H9 (cell line): ENCODE measurements around the gene FAM3D. TPM values are rescaled to one million over a fixed set of nuclear protein-coding genes. Genes with fewer than 3 reads are reported as not detected.

Experiments
- DNase-seq: peaks from one replicate; pipeline ENCODE4 v3.0.0-alpha.2; 2017
- H2AFZ ChIP-seq: one replicate; pipeline ENCODE4 v1.6.1; 2013; ENCODE audit warnings: mild to moderate bottlenecking, low read length, control low read depth, moderate library complexity
- H2AK5ac ChIP-seq: 2 replicates; pipeline ENCODE4 v1.6.1; 2013; ENCODE audit warnings: low read length, control low read depth, mixed read lengths; ENCODE audit not compliant: insufficient read length
- H2BK120ac ChIP-seq: one replicate; pipeline ENCODE4 v1.6.1; 2013; ENCODE audit warnings: low read depth, mild to moderate bottlenecking, low read length, control low read depth, inconsistent platforms; ENCODE audit not compliant: poor library complexity, severe bottlenecking
- H2BK12ac ChIP-seq: 2 replicates; pipeline ENCODE4 v1.6.1; 2013; ENCODE audit warnings: low read length, control low read depth, mixed read lengths, low read depth; ENCODE audit not compliant: insufficient read length
- H2BK15ac ChIP-seq: 2 replicates; pipeline ENCODE4 v1.6.1; 2013; ENCODE audit warnings: low read depth, low read length, control low read depth
- H2BK20ac ChIP-seq: one replicate; pipeline ENCODE4 v1.6.1; 2013; ENCODE audit warnings: low read depth, mild to moderate bottlenecking, low read length, control low read depth, inconsistent platforms; ENCODE audit not compliant: poor library complexity, severe bottlenecking
- H2BK5ac ChIP-seq: 2 replicates; pipeline ENCODE4 v1.6.1; 2013; ENCODE audit warnings: low read length, control low read depth, mixed read lengths; ENCODE audit not compliant: insufficient read length
- H3K14ac ChIP-seq: 2 replicates; pipeline ENCODE4 v1.6.1; 2013; ENCODE audit warnings: low read length, control low read depth; ENCODE audit not compliant: insufficient read depth
- H3K18ac ChIP-seq: 2 replicates; pipeline ENCODE4 v1.6.1; 2013; ENCODE audit warnings: low read depth, mild to moderate bottlenecking, mixed read lengths, low read length, control low read depth; ENCODE audit not compliant: insufficient read length
- H3K23ac ChIP-seq: 2 replicates; pipeline ENCODE4 v1.6.1; 2013; ENCODE audit warnings: low read length, control low read depth, mixed read lengths, low read depth; ENCODE audit not compliant: insufficient read length
- H3K23me2 ChIP-seq: 2 replicates; pipeline ENCODE4 v1.6.1; 2013; ENCODE audit warnings: low read depth, mild to moderate bottlenecking, mixed read lengths, low read length, control low read depth; ENCODE audit not compliant: insufficient read length, poor library complexity, severe bottlenecking
- H3K27ac ChIP-seq: 2 replicates; pipeline ENCODE4 v1.5.1; 2013; ENCODE audit warnings: low read length, control low read depth, mixed read lengths, low read depth; ENCODE audit not compliant: insufficient read length
- H3K27me3 ChIP-seq: 2 replicates; pipeline ENCODE4 v1.6.1; 2013; ENCODE audit warnings: low read length, control low read depth, inconsistent platforms; ENCODE audit not compliant: insufficient read depth
- H3K4ac ChIP-seq: 2 replicates; pipeline ENCODE4 v1.6.1; 2013; ENCODE audit warnings: low read depth, mild to moderate bottlenecking, control low read depth, inconsistent platforms, low read length, moderate library complexity
- H3K4me1 ChIP-seq: 2 replicates; pipeline ENCODE4 v1.6.1; 2013; ENCODE audit warnings: low read length, control low read depth, inconsistent platforms; ENCODE audit not compliant: insufficient read depth
- H3K4me2 ChIP-seq: 2 replicates; pipeline ENCODE4 v1.6.1; 2013; ENCODE audit warnings: low read length, control low read depth, mixed read lengths; ENCODE audit not compliant: insufficient read length, insufficient read depth
- H3K56ac ChIP-seq: 2 replicates; pipeline ENCODE4 v1.6.1; 2013; ENCODE audit warnings: low read depth, mild to moderate bottlenecking, mixed read lengths, low read length, control low read depth; ENCODE audit not compliant: insufficient read length
- H3K79me1 ChIP-seq: 2 replicates; pipeline ENCODE4 v1.6.1; 2013; ENCODE audit warnings: low read depth, mild to moderate bottlenecking, moderate library complexity, low read length, control low read depth, inconsistent platforms; ENCODE audit not compliant: insufficient read depth, poor library complexity, severe bottlenecking
- H3K79me2 ChIP-seq: 2 replicates; pipeline ENCODE4 v1.6.1; 2013; ENCODE audit warnings: low read length, control low read depth, inconsistent platforms; ENCODE audit not compliant: insufficient read depth
- H3K9ac ChIP-seq: 2 replicates; pipeline ENCODE4 v1.6.1; 2013; ENCODE audit warnings: low read length, control low read depth, mixed read lengths; ENCODE audit not compliant: insufficient read length; ENCODE audit errors: extremely low read depth
- H3K9me3 ChIP-seq: one replicate; pipeline ENCODE4 v1.6.1; 2013; ENCODE audit warnings: low read depth, low read length, inconsistent platforms; ENCODE audit not compliant: control insufficient read depth
- H3T11ph ChIP-seq: one replicate; pipeline ENCODE4 v1.6.1; 2013; ENCODE audit warnings: mild to moderate bottlenecking, low read length, control low read depth, inconsistent platforms
- H4K20me1 ChIP-seq: one replicate; pipeline ENCODE4 v1.6.1; 2013; ENCODE audit not compliant: control insufficient read depth, insufficient read length, insufficient read depth
- H4K5ac ChIP-seq: 2 replicates; pipeline ENCODE4 v1.6.1; 2013; ENCODE audit warnings: low read depth, mild to moderate bottlenecking, mixed read lengths, low read length, control low read depth; ENCODE audit not compliant: insufficient read length
- H4K8ac ChIP-seq: replicated peaks from 2 replicates; pipeline ENCODE4 v1.6.1; 2013; ENCODE audit warnings: low read length, control low read depth, mixed read lengths, low read depth; ENCODE audit not compliant: insufficient read length
- H4K91ac ChIP-seq: 2 replicates; pipeline ENCODE4 v1.6.1; 2013; ENCODE audit warnings: low read depth, mild to moderate bottlenecking, moderate library complexity, mixed read lengths, low read length, control low read depth; ENCODE audit not compliant: insufficient read length
- H3K27ac Mint-ChIP-seq, 3 experiments: 2 replicates in 2 of 3; 3 replicates in 1 of 3; pipeline ENCODE4 v1.8.0; 2020 to 2021; ENCODE audit warnings: mixed read lengths in 3 of 3, mild to moderate bottlenecking in 1 of 3, moderate library complexity in 1 of 3
- H3K27me3 Mint-ChIP-seq: 2 replicates; pipeline ENCODE4 v1.8.0; 2021; ENCODE audit warnings: low read depth, mild to moderate bottlenecking, moderate library complexity, mixed read lengths
- H3K36me3 Mint-ChIP-seq, 3 experiments: 2 replicates in 2 of 3; 3 replicates in 1 of 3; pipeline ENCODE4 v1.8.0; 2020 to 2021; ENCODE audit warnings: low read depth in 3 of 3, mixed read lengths in 3 of 3; ENCODE audit not compliant: insufficient read depth in 1 of 3
- H3K4me1 Mint-ChIP-seq, 2 experiments: 2 replicates each; pipeline ENCODE4 v1.8.0; 2020; ENCODE audit warnings: mixed read lengths in 2 of 2
- H3K4me3 Mint-ChIP-seq, 2 experiments: 2 replicates in 1 of 2; 3 replicates in 1 of 2; pipeline ENCODE4 v1.8.0; 2020 to 2021; ENCODE audit warnings: mild to moderate bottlenecking in 2 of 2, mixed read lengths in 2 of 2, moderate library complexity in 1 of 2
- H3K9me3 Mint-ChIP-seq, 2 experiments: 2 replicates in 1 of 2; 3 replicates in 1 of 2; pipeline ENCODE4 v1.8.0; 2020; ENCODE audit warnings: mild to moderate bottlenecking in 2 of 2, mixed read lengths in 2 of 2, moderate library complexity in 1 of 2
- WGBS: extraction: QIAGEN DNeasy Blood & Tissue Kit; methylation state at CpG from one replicate; pipeline ENCODE4 v1.1.7; 2013; ENCODE audit warnings: missing lambda C conversion rate, low lambda C conversion rate, mixed read lengths; ENCODE audit not compliant: insufficient read length; ENCODE audit errors: extremely low coverage; 5-methylcytosine and 5-hydroxymethylcytosine counted together
- total RNA-seq: library from RNA; stranded (reverse); gene quantifications from 2 replicates; pipeline ENCODE4 v1.2.1, GENCODE V29; 2021
- TF ChIP-seq, protein P1 (sequence below): fragments of 200-600 bp; sonication (generic); conservative IDR thresholded peaks from 3 replicates; pipeline ENCODE4 v1.8.0; 2021; ENCODE audit warnings: antibody characterized with exemption, mild to moderate bottlenecking

Gene FAM3D
- total RNA-seq, 1 experiment from 2014 or later, result not detected

DNA sequence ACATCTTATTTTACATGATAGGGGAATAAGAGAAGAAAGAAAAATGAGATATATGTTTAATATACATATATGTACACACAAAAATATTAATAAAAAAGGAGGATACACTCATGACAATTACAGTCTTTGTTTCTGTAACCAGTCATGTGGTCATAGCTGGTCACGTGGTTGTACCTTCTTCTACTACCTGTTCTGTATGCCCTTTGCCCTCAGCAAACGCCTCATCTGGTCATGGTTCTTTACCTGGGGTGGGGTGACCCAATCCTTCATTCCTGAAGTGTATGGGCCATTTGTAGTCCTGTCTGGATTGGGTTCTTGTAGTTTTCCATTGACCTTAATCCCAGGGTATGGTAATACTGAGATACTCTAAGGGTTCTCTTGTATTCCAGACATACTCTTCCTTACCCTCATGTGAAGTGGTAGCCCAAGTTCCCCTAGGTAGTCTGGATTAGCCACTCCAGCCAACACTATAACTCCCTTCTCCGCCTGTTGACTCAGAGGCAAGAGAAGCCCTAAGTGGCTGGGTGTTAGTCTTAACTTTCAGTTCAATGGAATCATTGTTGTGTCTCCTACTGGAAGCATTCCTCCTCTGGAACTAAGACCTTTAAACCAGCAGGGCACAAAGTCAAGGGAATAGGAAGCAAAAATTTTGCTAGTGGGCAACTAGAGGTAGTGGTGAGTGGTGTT lies 47.3 kb upstream of the FAM3D start:
- Histone ChIP-seq H3K56ac (no peak overlapping the region), H2BK12ac (no peak overlapping the region), H3K4ac (no peak overlapping the region), H3K27ac (no peak overlapping the region), H2BK20ac (no peak overlapping the region), H2AK5ac (no peak overlapping the region), H3K79me2 (no peaks in the 10 kb centered on the region), H3K4me1 (no peaks in the 10 kb centered on the region), H4K20me1 (no peaks in the 10 kb centered on the region), H3K18ac (no peak overlapping the region), H3K23me2 (no peaks in the 10 kb centered on the region), H4K91ac (no peak overlapping the region), H2BK5ac (no peak overlapping the region), H2AFZ (no peak overlapping the region), H3K14ac (no peak overlapping the region), H3K9ac (no peak overlapping the region), H3K79me1 (no peaks in the 10 kb centered on the region), H3K4me2 (no peak overlapping the region), H3K23ac (no peak overlapping the region), H2BK15ac (no peak overlapping the region), H4K5ac (no peak overlapping the region), H4K8ac (no peak overlapping the region), H3K27me3 (no peaks in the 10 kb centered on the region), H3K9me3 (no peaks in the 10 kb centered on the region), H2BK120ac (no peak overlapping the region), H3T11ph (no peak overlapping the region)
- Mint-ChIP-seq H3K4me1 (no peaks in the 10 kb centered on the region), H3K36me3 (no peaks in the 10 kb centered on the region; a peak in 2 of 7 replicates), H3K9me3 (peaks cover 0 to 3% of the 10 kb centered on the region in 2 experiments; a peak in 3 of 5 replicates), H3K4me3 (no peak overlapping the region), H3K27me3 (peaks cover 3% of the 10 kb centered on the region; the same call in 1 of the 2 replicates), H3K27ac (no peak overlapping the region)
- DNase-seq, result no peak
- TF ChIP-seq, protein P1, sequence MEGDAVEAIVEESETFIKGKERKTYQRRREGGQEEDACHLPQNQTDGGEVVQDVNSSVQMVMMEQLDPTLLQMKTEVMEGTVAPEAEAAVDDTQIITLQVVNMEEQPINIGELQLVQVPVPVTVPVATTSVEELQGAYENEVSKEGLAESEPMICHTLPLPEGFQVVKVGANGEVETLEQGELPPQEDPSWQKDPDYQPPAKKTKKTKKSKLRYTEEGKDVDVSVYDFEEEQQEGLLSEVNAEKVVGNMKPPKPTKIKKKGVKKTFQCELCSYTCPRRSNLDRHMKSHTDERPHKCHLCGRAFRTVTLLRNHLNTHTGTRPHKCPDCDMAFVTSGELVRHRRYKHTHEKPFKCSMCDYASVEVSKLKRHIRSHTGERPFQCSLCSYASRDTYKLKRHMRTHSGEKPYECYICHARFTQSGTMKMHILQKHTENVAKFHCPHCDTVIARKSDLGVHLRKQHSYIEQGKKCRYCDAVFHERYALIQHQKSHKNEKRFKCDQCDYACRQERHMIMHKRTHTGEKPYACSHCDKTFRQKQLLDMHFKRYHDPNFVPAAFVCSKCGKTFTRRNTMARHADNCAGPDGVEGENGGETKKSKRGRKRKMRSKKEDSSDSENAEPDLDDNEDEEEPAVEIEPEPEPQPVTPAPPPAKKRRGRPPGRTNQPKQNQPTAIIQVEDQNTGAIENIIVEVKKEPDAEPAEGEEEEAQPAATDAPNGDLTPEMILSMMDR, result no peak
- no CpG with 5 or more reads among the region's 3 CpGs for whole genome bisulfite sequencing
